ENCODE results near the gene ADM.

The ADM gene

DNA sequence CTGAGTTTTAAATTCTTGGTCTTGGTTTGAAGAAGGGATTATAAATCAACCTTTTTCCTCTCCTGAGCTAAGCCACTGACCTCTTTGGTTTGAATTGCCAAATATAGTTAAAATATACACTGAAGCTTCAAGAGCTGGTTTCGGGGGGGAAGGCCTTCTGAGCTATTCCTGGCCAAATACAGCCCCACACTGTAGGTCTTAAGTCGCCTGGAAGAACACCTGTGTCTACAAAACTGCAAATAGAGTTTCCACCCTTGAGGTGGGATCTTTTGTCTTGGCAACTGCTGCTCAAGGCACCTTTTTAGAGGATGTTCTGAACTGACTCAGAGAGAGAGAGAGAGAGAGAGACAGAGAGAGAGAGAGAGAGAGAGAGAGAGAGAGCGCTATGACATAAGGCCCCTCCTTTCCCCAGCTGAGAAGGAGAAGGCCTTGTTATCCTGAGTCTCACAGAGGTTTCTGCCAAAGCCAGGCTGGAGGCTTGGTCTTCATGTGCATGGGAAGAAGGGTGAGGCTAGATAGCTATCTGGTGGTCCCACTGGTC is 5.5 kb downstream of the ADM start:
- no peak for DNase-seq

DNA sequence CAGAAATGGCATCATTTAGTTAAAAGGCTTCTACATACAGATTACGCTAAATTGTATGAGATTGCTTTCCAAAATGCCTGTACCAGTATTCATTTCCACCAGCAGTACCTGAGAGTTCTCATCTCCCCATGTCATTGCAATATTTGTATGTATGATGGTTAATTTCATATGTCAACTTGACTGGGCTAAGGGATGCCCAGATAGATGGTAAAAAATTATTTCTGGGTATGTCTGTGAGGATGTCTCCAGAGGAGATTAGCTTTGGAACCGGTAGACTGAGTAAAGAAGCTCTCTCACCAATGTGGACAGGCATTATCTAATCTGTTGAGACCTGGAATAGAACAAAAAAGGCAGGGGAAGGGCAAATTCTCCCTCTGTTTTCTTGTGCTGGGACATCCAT is 6.9 kb downstream of the ADM start:
- no peak for DNase-seq

GRCh38 chr11:10314199-10315072 is 9.6 kb downstream of the ADM start:
- DNase-seq: peak; percentile 54

- no peak for DNase-seq
Observed at GRCh38 chr11:10315083-10315482, 10.2 kb downstream of the ADM start.

DNA sequence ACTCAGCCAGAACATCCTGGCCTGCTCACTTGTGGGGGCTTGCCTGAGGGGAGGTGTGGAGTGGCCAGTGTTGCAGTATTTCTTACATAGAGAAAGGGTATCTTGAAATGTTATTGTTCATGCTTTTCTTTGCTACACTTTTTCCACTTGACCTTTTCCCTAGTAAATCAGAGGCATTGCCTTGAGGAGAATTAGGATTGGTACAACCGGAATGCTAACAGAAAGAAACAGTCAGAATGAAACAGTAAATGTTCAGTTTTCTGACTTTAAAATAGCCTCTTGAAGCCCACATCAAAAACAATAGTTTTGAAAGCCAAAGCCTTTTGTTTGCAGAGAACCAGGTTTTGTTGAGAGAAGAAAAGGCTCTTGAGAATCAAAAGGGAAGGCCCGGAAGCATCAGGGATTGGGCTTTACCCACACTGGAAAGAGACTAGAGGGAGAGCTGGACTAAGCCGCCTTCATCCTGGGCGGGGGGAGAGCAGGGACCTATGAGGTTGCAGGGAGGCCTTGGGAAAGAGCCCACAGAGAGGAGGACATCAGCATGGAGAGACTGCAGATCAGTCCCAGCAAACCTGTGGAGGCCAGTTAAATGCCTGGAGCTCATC is 12.4 kb downstream of the ADM start:
- DNase-seq: no peak

DNA sequence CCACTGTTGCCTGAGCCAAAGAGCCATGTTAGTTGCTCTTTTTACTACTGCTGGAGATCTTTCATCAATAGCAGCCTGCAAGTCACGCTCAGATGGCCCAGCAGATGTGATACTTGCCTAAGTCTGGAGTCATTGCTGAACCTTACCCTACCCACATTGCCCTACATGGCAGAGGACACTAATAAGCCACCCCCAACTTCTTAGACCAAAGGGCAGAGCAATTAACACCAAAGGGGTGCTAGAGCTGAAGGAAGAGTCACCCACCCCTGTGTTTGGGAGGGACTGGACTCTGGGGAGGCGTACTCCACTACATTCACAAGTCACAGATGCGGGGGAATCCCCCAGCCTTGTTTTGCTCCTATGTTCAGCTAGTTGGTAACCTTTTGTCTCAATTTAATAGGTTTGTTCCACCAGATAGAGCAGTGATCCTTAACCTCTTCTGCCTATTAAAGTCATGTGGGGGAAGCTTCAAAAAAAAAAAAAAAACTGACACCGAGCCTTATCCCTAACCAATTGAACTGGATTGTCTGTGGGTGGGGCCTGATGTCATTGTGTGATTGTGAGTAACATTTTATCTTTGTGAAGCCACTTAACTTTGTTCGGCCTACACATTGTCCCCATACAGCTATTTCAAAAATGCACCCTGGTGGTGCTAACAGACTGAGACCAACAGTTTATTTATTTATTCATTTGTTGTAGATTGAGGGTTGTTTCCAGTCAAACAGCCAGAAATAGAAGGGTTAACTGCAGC is 13.1 kb downstream of the ADM start:
- no peak for DNase-seq

DNA sequence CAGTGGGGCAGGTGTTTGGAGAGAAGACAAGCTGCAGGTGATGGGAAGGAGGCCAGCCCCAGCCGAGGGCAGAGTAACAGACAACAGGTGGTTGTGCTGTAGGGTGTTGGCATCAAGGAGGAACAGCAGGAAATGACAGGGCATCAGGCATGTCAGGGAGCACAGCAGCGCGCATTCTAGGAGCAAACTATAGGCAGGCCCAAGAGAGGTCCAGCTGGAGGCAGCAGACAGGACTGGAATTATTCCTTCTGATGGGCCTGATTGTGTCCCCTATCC is 13.6 kb downstream of the ADM start:
- DNase-seq: no peak

DNA sequence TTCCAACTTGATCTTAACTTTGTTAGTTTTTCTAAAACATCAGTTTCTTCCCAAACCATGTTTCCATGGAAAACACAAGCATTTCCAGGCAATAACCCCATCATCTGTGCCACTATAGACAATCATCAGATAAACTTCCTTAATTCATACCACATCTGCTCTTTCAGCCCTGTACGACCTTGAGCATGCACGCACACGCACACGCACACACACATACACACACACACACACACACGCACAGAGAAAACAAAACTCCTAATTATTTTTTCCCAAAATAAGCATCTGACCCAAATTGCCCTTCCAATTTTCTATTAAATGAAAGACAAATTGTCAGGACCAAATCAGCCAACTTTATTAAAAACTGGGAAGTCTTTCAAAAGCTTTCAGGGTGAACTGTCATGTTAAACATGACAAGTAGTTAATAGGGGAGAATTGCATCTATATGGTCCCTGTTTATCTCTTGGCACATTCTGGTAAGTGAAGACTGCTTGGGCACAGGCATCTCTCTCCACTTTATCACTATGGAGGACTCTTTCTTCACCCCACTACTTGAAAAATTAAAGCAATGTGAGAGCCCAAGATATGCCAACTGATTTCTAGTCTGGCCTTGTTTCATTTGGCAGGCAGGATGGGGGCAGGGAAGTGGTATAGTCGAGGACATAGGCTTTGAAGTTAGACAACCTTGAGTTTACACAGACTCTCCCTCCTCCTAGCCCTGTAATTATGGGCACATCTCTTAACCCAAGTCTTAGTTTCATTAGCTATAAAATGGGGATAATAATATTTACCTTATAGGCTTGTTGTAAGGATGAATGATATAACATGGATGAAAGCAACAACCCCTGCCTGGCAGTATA is 15.1 kb downstream of the ADM start:
- DNase-seq: no peak

DNA sequence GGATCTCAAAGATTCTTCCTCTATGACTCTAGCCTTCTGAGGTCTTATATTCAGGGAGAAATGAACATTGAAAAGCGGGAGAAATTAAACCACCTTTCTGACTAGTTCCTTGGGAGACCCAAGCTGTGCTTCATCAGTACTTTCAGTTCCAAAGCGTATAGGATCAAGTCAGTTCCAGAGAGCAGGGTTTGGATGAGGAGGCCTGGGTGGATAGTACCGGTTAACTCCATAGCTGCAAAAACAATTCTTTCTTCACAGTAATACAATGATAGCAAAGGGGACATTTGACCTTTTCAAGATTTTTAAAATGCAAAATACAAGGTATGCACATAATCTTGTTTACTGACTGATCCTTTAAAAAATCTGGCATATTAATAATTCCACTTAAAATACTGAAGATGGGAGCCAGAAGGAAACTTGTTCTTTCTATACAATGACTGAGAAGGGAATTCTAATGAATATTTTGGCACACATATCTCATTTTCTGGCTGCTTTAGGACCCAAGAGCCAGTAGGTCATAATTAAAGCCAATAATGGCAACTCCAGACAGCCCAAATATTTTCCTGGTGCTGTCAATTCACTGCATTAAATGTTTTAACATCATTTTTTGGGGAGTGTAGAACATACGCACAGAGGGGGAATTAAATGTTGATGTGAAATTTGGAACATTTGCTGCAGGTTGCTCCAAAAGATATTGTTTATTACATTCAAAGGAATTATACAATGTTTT is 16.0 kb downstream of the ADM start:
- DNase-seq: no peak

DNA sequence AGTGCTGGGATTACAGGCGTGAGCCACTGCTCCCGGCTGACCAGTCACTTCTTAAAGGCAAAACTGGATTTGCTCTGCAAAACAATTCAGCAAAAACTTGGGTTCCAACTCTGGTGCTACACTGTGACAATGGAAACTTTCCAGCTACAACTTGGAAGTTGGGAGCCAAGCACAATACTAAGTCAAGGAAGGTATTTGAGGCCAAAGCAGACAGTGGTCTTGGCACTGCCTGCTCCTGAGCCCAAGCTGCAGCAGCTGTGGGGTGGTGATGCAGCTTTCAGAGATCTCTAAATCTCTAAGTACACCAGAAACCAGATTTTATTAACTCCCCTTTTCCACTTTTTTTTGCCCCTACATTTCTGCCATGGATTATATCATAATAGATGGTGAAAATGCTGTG is 17.5 kb downstream of the ADM start:
- DNase-seq: no peak

DNA sequence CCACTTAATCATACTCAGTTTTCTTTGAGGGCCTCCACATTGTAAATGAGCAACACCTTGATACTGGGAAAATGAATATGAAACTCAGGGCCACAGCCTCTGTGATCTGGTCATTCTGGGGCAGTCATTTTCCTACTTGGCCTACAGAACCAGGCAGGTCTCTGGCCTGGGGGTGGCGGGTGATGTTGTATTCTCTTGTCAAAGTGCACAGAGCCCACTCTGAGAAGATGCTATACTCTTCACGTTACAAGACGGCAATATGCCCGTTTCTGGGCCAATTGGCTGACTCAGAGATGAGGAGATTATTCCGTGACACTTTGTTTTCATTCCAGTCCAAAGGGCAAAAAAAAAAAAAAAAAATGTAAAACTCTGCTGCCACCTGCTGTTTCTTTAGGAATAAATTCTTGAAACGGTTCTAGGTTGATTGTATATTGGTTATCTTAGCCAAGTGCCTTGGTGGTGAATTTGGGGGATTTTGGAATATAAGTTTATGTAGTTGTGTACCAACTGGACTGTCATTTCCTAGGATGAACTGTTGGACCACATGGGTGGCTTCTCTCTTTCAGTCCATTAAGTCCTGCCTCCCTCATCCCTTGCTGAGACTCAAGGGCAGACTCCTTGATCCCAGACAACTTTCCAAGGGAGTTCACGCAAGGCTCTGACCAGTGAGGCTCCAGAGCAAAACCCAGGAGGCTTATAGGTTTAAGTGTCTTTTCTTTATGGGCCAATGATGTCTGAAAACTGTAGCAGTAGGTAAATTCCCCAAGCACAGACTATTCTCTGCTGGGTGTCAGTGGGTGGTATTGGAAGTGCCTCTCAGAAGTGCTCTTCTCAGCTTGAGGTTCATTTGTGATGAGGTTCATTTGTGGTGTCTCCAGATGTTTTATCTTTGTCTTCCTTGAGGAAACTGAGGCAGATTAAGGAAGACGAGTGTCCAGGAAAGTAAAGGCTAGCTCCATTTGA is 18.2 kb downstream of the ADM start:
- peak; percentile 33 for DNase-seq

GRCh38 chr11:10323793-10324170 is 18.9 kb downstream of the ADM start:
- DNase-seq: no peak

- no peak for DNase-seq
Observed at GRCh38 chr11:10324474-10324873, 19.6 kb downstream of the ADM start.

GRCh38 chr11:10325277-10326011 is 20.6 kb downstream of the ADM start:
- DNase-seq: no peak

GRCh38 chr11:10326012-10326964 is 21.4 kb downstream of the ADM start:
- DNase-seq: no peak

- no peak for DNase-seq
Observed at GRCh38 chr11:10327254-10327653, 22.4 kb downstream of the ADM start.

GRCh38 chr11:10328314-10329098 is 23.6 kb downstream of the ADM start:
- DNase-seq: no peak

DNA sequence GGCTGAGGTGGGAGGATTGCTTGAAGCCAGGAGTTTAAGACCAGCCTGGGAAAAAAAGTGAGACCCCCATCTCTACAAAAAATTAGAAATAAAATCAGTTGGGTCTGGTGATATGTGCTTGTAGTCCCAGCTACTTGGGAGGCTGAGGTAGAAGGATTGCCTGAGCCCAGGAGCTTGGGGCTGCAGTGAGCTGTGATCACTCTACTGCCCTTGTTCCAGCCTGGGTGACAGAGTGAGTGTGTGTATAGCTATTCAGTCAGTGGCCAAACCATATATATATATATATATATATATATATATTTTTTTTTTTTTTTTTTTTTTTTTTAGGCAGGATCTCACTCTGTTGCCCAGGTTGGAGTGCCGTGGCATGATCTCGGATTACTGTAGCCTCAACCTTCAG is 24.5 kb downstream of the ADM start:
- DNase-seq: no peak

Data from CD4-positive, alpha-beta T cell treated with Interleukin-10 for 1 hour (primary cell).